Measurements from ENCODE around the gene ACSM6.

The ACSM6 gene

DNA sequence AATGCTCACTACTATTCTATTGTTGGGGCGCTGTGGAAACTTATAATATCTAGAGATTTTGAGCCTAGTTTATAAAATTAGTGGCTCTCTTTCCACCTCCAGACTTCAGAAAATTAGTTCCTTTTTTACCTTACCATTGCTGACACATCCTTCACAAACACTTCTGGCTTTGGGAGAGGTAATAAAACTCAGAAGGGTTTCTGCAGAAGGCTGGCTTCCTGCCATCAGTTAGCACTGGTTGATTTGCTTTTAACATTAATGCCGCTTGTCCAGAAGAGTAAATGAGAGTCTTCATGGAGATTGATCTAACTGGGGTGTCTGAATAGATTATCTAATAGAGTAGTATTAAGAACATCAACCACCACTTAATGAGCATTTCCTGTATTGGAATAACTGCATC lies 20.3 kb downstream of the ACSM6 start:
- no peak for TF ChIP-seq REST (IDR thresholded peaks at IDR 0.05; ENCODE audit: insufficient replicate concordance, low read depth)
- TF ChIP-seq, protein P1, sequence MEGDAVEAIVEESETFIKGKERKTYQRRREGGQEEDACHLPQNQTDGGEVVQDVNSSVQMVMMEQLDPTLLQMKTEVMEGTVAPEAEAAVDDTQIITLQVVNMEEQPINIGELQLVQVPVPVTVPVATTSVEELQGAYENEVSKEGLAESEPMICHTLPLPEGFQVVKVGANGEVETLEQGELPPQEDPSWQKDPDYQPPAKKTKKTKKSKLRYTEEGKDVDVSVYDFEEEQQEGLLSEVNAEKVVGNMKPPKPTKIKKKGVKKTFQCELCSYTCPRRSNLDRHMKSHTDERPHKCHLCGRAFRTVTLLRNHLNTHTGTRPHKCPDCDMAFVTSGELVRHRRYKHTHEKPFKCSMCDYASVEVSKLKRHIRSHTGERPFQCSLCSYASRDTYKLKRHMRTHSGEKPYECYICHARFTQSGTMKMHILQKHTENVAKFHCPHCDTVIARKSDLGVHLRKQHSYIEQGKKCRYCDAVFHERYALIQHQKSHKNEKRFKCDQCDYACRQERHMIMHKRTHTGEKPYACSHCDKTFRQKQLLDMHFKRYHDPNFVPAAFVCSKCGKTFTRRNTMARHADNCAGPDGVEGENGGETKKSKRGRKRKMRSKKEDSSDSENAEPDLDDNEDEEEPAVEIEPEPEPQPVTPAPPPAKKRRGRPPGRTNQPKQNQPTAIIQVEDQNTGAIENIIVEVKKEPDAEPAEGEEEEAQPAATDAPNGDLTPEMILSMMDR (IDR thresholded peaks at IDR 0.05; ENCODE audit: insufficient read depth, low read length), result no peak
- TF ChIP-seq POLR2AphosphoS5 (IDR thresholded peaks at IDR 0.05; ENCODE audit: low read depth), result no peak
- no peak for TF ChIP-seq GABPA (IDR thresholded peaks at IDR 0.05; ENCODE audit: low read depth)
- no peak for TF ChIP-seq SPI1 (IDR thresholded peaks at IDR 0.05; ENCODE audit: borderline replicate concordance, low read depth)
- DNase-seq (ENCODE audit: low read depth in 1 of 2, low spot score in 1 of 2), result no peak
- H3K4me3 ChIP-seq (replicated peaks; ENCODE audit: insufficient read depth, low read length), result no peak overlapping the region
- H3K27ac ChIP-seq (replicated peaks), result no peak overlapping the region
- peaks cover 2% of the 10 kb centered on the region for H3K27me3 ChIP-seq (ENCODE audit: insufficient read depth, poor library complexity, severe bottlenecking)

GRCh38 chr10:95214793-95215192 lies 20.8 kb downstream of the ACSM6 start:
- Histone ChIP-seq H3K27me3 (ENCODE audit: insufficient read depth, poor library complexity, severe bottlenecking) (peaks cover 2% of the 10 kb centered on the region), H3K27ac (replicated peaks) (no peak overlapping the region), H3K4me3 (replicated peaks; ENCODE audit: insufficient read depth, low read length) (no peak overlapping the region)
- TF ChIP-seq SPI1 (IDR thresholded peaks at IDR 0.05; ENCODE audit: borderline replicate concordance, low read depth) (no peak), POLR2AphosphoS5 (IDR thresholded peaks at IDR 0.05; ENCODE audit: low read depth) (no peak), GABPA (IDR thresholded peaks at IDR 0.05; ENCODE audit: low read depth) (no peak), REST (IDR thresholded peaks at IDR 0.05; ENCODE audit: insufficient replicate concordance, low read depth) (no peak)
- no peak for DNase-seq (ENCODE audit: low read depth in 1 of 2, low spot score in 1 of 2)

DNA sequence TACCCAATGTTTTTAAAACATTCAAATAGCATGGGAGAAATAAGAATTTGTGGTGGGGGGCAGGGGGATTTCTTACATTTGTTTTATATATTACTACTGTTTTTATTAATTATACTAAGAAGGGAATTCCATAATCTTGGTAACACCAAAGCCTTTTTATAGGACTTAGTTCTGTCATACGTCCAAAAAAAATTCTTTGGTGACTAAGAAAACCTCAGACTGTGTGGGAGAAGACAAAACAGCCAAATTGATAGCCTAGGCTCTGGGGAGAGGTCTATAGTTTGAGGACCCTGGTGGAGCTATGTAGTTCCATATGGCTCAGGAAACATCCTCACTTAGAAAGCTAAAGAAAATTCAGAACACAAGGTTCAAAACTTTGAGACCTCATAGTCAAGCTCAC lies 23.4 kb downstream of the ACSM6 start:
- TF ChIP-seq POLR2AphosphoS5 (IDR thresholded peaks at IDR 0.05; ENCODE audit: low read depth) (no peak), SPI1 (IDR thresholded peaks at IDR 0.05; ENCODE audit: borderline replicate concordance, low read depth) (no peak), GABPA (IDR thresholded peaks at IDR 0.05; ENCODE audit: low read depth) (no peak)
- TF ChIP-seq, protein P1 (IDR thresholded peaks at IDR 0.05; ENCODE audit: insufficient read depth, low read length), result no peak
- no peak for DNase-seq (ENCODE audit: low read depth in 1 of 2, low spot score in 1 of 2)
- H3K27me3 ChIP-seq (ENCODE audit: insufficient read depth, poor library complexity, severe bottlenecking), result peaks cover 4% of the 10 kb centered on the region
- H3K27ac ChIP-seq (replicated peaks), result no peak overlapping the region
- no peak overlapping the region for H3K4me3 ChIP-seq (replicated peaks; ENCODE audit: insufficient read depth, low read length)

DNA sequence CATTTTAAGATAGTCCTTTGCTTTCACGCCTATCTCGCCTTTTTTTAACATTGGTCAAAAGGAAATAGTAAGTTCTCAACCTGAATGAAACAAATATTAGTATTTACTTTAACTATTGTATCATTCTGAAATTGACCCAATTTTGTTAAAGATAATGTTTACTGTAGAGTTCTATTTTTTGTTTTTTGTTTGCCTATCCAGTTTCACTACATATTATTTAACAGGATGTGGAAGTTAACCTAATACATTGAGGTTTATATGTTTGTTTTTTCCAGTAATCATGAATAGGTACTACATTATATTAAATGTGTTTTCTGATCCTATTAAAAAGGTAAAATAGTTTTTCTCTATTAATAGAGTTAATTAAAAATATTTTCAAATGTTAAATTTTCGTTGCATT lies 26.5 kb downstream of the ACSM6 start:
- no peak overlapping the region for H3K27ac ChIP-seq (replicated peaks)
- TF ChIP-seq GABPA (IDR thresholded peaks at IDR 0.05; ENCODE audit: low read depth) (no peak), POLR2AphosphoS5 (IDR thresholded peaks at IDR 0.05; ENCODE audit: low read depth) (no peak), REST (IDR thresholded peaks at IDR 0.05; ENCODE audit: insufficient replicate concordance, low read depth) (no peak), SPI1 (IDR thresholded peaks at IDR 0.05; ENCODE audit: borderline replicate concordance, low read depth) (no peak)
- TF ChIP-seq, protein P1 (IDR thresholded peaks at IDR 0.05; ENCODE audit: insufficient read depth, low read length), result no peak
- peaks cover 4% of the 10 kb centered on the region for H3K27me3 ChIP-seq (ENCODE audit: insufficient read depth, poor library complexity, severe bottlenecking)
- no peak for DNase-seq (ENCODE audit: low read depth in 1 of 2, low spot score in 1 of 2)
- H3K4me3 ChIP-seq (replicated peaks; ENCODE audit: insufficient read depth, low read length), result no peak overlapping the region

Data from HL-60 (cell line).